GM12865 (cell line): ENCODE data around the gene TBL1X.

Source experiments
- DNase-seq: peaks from one replicate; pipeline ENCODE4 v3.0.0; 2010; ENCODE audit warnings: low read depth
- H3K4me3 ChIP-seq: 2 replicates; pipeline ENCODE4 v1.5.1; 2011; ENCODE audit warnings: mild to moderate bottlenecking, low read depth, low read length, control low read depth
- CTCF ChIP-seq: IDR thresholded peaks from 2 replicates; pipeline ENCODE4 v1.5.1; 2011; ENCODE audit warnings: low read length, control low read depth, low read depth, inconsistent platforms; ENCODE audit not compliant: insufficient read depth; ENCODE audit errors: missing control alignments

Gene TBL1X

GRCh38 chrX:9611436-9612145, 146.7 kb downstream of the TBL1X start:
- no peak overlapping the region for H3K4me3 ChIP-seq
- DNase-seq: peak; percentile 24
- TF ChIP-seq CTCF: no peak

- no peak overlapping the region for H3K4me3 ChIP-seq
- TF ChIP-seq CTCF: no peak
- no peak for DNase-seq
These were observed 147.3 kb downstream of the TBL1X start for GRCh38 chrX:9612146-9612505.

GRCh38 chrX:9614016-9614415, 149.2 kb downstream of the TBL1X start:
- no peak for DNase-seq
- H3K4me3 ChIP-seq: no peak overlapping the region
- TF ChIP-seq CTCF: no peak

- TF ChIP-seq CTCF: no peak
- no peak overlapping the region for H3K4me3 ChIP-seq
- DNase-seq: no peak
These were observed 154.3 kb downstream of the TBL1X start for GRCh38 chrX:9619133-9619532.

GRCh38 chrX:9619581-9619980, 154.7 kb downstream of the TBL1X start:
- no peak for DNase-seq
- no peak for TF ChIP-seq CTCF
- H3K4me3 ChIP-seq: no peak overlapping the region

- TF ChIP-seq CTCF: no peak
- H3K4me3 ChIP-seq: no peak overlapping the region
- no peak for DNase-seq
These were observed 157.3 kb downstream of the TBL1X start for GRCh38 chrX:9622128-9622527.

GRCh38 chrX:9626379-9626778, 161.5 kb downstream of the TBL1X start:
- no peak overlapping the region for H3K4me3 ChIP-seq
- no peak for TF ChIP-seq CTCF
- no peak for DNase-seq
